HG03103 (cell line): ENCODE results near the gene NMNAT2.
"Not testable (repeated sequence)": the region's sequence is repeated elsewhere in the genome, so short reads cannot be mapped to it uniquely, and the experiment has no call there.

Experiments
- ATAC-seq: cut with Tn5 transposase; IDR thresholded peaks from one replicate; pipeline ENCODE4 v1.9.1; 2021; ENCODE audit warnings: low read depth; ENCODE audit not compliant: unreplicated experiment

NMNAT2 gene

DNA sequence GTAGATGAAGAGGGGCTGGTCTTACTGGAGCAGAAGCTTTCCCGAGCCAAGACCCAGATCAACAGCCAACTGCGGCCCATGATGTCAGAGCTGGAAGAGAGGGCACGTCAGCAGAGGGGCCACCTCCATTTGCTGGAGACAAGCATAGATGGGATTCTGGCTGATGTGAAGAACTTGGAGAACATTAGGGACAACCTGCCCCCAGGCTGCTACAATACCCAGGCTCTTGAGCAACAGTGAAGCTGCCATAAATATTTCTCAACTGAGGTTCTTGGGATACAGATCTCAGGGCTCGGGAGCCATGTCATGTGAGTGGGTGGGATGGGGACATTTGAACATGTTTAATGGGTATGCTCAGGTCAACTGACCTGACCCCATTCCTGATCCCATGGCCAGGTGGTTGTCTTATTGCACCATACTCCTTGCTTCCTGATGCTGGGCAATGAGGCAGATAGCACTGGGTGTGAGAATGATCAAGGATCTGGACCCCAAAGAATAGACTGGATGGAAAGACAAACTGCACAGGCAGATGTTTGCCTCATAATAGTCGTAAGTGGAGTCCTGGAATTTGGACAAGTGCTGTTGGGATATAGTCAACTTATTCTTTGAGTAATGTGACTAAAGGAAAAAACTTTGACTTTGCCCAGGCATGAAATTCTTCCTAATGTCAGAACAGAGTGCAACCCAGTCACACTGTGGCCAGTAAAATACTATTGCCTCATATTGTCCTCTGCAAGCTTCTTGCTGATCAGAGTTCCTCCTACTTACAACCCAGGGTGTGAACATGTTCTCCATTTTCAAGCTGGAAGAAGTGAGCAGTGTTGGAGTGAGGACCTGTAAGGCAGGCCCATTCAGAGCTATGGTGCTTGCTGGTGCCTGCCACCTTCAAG is 174.8 kb downstream of the NMNAT2 start:
- no peak for ATAC-seq

DNA sequence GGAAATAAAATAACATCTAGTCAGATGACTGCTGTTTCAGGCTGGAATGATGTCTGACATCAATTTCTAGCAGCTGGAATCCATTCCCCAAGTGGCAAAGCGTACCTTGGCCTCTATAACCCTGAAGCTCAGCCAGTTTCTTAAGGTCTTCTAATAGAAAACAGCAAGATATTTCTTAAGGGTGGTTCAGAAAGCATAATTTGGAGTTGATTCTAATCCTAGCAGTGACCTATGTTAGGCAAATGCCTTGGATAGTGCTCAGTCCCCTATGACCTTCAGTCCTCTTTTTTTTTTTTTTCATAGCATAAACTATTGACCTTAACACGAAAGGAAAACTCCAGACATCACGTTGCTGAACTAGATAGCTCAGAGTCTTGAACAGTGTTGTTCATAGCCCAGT is 175.6 kb downstream of the NMNAT2 start:
- ATAC-seq, result no peak

DNA sequence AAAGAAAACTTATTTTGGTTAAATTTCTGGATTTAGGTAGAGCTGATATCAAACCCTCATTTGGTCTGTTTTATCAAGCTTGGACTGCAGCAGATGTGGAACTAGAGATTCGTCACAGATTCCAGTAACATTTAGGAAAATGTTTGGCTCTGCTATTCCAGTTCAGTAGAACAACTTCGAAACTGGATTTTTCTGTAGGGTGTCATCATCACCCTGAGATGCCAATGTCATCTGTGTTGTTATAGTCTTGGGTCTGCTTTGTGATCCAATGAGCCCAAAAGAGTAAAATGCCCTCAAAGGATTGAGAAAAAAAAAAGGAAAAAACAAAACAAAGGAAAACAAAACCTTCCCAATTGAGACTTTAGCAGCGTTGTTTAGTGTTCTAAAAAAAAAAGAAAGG is 176.7 kb downstream of the NMNAT2 start:
- no peak for ATAC-seq

DNA sequence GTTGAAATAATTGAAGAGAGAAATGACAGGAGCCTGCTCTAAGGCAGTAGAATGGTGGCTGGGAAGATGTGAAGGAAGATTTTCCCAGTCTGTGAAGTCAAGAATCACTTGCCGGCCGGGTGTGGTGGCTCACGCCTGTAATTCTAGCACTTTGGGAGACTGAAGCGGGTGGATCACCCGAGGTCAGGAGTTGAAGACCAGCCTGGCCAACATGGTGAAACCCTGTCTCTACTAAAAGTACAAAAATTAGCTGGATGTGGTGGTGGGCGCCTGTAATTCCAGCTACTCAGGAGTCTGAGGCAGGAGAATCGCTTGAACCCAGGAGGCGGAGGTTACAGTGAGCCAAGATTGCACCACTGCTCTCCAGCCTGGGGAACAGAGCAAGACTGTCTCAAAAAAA is 177.3 kb downstream of the NMNAT2 start:
- not testable (repeated sequence) for ATAC-seq

DNA sequence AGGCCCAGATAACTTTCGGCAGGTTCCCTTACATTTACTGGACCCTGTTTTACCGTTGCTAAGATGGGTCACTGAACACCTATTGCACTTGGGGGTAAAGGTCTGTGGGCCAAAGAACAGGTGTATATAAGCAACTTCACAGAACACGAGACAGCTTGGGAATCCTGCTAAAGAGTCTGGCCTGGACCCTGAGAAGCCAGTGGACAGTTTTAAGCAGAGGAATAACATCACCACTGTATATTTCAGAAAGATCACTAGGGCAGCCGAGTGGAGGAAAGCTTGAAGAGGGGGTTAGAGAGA is 177.7 kb downstream of the NMNAT2 start:
- no peak for ATAC-seq

DNA sequence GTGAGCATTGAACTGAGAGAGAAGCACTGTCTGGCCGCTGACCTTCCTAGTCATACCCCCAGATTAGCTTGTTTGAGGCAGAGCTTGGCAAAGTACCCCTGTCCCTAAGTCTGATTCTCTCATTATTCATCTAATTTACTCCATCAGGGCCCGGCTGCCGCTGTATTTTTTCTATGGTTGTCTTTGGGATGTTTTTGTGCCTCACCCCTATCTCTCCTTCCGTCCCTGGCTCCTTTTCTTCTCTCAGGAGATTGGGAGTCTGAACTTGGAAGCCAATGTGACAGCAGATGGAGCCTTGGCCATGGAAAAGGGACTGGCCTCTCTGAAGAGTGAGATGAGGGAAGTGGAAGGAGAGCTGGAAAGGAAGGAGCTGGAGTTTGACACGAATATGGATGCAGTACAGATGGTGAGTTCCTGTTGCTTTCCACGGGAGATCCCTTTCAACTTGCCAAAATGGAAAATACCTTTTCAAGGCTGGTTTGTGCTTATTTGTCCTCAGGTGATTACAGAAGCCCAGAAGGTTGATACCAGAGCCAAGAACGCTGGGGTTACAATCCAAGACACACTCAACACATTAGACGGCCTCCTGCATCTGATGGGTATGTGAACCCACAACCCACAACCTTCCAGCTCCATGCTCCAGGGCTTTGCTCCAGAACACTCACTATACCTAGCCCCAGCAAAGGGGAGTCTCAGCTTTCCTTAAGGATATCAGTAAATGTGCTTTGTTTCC is 178.2 kb downstream of the NMNAT2 start:
- no peak for ATAC-seq

DNA sequence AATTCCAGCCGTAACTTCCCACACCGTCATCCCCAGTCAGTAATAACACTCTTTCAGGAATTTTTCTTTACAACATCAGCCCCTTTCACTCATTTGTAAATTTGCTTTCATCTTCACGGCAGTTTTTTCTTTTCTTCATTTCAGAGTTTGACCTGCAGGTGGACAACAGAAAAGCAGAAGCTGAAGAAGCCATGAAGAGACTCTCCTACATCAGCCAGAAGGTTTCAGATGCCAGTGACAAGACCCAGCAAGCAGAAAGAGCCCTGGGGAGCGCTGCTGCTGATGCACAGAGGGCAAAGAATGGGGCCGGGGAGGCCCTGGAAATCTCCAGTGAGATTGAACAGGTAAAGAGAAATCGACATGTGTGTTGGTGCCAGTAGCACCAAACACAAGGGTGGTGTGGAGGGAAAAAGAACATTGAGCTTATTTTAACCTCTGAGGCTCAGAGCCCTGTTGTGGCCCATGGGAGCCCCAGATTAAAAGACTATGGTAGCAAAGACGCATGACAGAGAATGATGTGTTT is 178.9 kb downstream of the NMNAT2 start:
- ATAC-seq, result no peak

DNA sequence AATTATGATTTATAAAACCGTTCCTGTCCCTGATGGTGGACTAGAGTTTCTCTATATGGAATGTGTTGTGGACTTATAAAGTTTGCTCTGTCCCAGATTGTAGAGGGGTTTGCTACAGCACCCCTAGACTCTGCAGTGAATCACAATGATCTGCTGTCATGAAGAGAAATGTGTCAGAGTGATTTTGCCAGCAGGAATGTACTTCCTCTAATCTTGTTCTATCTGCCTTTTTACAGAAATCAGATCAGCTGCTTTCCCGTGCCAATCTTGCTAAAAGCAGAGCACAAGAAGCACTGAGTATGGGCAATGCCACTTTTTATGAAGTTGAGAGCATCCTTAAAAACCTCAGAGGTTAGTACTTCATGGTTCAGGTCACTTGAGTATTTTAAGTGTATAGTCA is 180.1 kb downstream of the NMNAT2 start:
- ATAC-seq, result no peak

DNA sequence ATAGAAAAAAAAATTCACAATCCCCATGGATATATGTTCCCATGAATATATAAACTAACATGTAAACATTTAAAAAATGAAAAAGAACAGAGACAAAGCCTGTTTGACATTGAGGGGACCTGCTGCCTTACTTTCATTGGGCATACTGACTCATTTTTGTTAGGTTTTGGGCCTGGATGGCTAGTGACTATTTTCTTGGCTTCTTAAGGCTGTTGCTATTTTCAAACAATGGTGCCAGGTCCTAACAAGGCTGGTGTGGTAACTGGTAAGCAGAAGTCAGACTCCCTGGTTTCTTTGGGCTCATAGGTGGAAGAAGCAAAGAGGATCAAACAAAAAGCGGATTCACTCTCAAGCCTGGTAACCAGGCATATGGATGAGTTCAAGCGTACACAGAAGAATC is 181.1 kb downstream of the NMNAT2 start:
- ATAC-seq, result no peak

DNA sequence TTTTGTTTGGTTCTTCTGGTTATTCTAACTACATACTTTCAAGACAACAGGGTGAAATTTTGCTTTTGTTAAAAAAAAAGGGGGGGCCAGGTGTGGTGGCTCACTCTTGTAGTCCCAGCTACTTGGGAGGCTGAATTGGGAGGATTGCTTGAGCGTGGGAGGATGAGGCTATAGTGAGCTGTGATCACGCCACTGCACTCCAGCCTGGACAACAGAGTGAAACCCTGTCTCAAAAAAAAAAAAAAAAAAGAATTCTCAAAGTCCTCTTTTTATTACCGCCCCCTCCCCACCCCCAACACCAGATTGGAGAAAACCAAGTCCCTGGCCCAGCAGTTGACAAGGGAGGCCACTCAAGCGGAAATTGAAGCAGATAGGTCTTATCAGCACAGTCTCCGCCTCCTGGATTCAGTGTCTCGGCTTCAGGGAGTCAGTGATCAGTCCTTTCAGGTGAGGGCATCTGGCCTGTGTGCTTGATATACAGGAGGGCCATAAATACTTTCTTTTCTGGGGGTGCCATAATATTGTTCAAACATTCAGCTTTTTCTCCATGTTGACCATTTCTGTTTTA is 181.9 kb downstream of the NMNAT2 start:
- ATAC-seq, result no peak

DNA sequence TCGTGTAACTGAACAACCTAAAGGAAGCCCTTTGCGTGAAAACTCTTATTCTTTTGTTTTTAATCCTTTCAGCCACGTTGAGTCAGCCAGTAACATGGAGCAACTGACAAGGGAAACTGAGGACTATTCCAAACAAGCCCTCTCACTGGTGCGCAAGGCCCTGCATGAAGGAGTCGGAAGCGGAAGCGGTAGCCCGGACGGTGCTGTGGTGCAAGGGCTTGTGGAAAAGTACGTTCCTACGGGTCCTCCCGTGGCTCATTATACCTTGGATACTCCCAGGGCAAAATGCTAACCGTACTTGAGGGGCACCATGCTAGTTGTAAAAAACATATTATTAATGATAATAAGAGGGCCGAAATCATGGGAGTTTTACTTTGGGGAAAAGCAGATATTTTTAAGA is 182.7 kb downstream of the NMNAT2 start:
- no peak for ATAC-seq

DNA sequence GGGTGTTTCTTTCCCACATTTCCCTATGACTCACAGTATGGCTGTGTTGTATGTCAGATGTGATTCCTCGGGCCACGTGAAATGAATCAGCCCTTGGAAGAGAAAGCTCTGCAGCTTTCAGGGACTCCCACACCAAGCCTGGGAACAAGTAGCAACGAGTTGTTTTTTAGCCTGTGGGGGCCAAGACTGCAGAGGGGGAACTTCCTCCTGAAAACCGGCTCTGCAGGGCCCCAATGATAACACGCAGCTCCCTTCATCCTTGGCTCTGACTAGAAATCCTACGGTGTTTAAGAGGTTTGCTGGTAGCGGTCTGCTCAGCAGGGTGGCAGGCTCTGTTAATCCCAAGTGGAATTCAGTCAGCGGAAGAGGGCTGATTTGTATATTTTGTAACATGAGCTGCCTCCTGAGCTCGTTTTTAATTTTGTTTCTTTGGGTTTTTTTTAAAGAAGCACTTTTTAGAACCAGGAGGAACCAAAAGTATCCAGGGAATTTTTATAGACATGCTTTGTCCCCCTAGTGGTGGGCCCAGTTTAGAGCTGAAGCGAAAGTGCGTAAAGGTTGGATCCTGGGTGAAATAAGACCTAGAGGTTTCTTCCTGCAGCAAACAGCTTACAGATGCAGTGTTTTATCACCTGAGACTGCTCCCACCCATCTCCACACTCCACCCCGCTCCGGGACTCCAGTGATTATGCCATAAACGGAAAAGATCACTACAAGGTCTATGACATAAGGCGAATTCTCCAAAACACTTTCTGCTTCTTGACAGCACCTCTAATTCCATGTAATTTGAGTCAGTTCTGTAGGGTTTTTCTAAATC is 183.3 kb downstream of the NMNAT2 start:
- no peak for ATAC-seq

DNA sequence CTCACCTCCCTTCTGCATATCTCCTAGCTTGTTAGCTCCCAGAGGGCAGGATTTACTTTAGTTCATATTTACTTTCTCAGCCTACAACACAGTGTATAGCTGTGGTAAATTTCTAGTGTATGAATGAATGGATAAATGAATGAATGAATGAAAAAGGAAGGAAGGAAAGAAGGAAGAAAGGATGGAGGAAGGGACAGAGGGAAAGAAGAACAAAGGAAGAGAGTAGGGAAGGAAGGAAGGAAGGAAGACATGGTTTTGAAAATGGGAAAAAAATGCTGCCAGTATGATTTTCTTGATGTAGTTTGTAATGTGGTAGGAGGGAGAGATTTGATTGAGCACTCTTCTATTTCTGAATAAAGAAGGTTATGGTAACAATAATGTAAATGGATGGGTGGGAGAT is 185.1 kb downstream of the NMNAT2 start:
- ATAC-seq, result no peak

DNA sequence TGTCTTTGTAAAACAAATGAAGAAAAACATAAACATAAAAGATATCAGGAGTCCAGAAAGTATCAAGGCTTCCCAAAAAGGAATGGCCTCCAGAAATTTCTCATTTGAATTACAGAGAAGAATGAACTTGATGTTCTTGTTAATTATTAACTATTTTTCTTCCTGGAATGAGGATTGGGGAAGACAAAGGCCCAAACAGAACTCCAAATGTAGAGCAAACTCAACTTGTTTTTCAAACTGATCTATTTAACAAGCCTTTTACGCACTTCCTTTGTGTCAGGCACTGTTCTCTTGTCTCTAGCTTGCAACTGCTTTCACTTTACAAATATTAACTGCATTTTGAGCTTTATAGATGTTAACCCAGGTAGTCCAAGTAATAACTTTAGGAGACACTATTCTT is 186.6 kb downstream of the NMNAT2 start:
- ATAC-seq, result no peak

DNA sequence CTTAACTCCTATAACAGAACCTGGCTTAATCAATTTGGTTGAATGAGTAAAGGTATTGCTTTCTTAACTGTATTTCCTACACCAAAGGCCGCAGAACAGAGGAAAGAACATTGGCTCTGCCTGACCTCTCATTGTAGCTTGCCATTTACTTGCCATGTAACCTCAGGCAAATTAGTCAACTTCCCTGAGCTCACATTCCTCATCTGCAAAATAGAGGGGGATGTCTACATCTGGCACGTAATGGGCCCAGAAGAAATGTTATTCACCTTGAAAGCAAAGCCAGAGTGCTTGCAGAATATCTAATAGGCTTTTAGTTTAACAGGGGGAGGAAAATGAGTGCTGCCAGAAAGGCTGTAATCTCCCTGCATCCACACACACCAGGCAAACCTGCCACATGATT is 187.8 kb downstream of the NMNAT2 start:
- no peak for ATAC-seq

DNA sequence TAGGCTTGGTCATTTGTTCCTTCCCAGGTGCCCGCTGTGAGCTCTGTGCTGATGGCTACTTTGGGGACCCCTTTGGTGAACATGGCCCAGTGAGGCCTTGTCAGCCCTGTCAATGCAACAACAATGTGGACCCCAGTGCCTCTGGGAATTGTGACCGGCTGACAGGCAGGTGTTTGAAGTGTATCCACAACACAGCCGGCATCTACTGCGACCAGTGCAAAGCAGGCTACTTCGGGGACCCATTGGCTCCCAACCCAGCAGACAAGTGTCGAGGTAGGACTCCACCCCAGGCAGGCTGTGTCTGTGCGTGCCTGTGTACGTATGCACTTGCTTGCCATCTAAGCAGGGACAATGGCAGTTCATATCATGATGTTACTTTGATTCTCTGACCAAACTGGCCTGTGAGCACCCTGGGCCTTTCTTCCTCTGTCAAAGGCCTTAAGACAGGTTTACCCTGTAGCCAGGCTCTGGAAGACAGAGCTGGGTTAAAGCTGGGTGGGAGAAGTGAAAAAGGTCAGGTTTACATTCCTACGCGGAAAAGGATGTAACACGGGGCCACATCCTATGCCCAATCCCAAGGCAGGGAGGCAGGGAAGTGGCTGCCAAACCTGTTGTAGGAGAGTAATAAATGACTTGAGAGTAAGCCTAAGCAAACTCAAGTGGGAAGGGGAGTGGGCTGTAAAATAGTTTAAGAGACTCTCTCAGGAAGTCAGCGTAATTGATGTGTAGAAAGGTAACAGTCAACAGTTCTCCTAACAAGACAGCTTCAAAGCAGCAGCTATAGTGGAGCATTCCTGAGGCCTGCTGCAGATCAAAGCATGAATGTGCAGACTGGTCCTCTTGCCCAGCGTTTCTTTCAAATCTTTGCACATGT is 189.6 kb downstream of the NMNAT2 start:
- no peak for ATAC-seq

DNA sequence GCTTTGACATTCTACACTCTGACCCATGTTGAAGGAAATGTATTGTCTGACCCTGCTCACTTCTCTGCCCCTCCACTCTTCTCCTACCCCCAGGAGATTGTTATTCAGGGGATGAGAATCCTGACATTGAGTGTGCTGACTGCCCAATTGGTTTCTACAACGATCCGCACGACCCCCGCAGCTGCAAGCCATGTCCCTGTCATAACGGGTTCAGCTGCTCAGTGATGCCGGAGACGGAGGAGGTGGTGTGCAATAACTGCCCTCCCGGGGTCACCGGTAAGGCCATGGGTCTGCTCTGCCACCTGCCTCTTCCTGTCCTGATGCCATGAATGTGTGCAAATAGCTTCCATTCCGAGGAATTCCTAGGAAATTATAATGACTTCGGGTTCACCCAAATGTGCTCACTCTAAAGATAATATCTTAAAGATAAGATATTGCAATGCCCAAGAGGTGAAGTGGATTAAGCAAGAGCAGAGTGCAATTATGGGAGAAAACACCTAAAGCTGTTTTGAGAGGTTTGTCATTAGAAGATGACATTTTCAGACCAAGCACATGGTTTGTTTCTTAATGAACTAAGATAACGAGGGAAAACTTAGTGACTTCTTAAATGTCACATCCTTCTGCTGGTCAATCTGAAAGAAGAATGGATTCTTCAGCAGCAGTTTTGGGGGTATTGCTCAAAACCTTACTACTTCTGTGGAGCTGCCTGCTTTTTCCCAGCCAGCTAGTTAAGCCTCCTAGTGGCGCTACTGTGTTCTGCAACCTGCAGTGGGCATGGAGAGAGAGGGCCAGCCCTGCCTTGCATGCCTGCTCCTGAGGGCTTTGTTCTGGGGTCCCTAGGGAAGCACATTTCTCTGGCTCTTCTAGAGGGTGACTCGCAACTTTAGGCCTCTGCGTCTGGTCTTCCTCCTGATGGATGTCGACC is 190.5 kb downstream of the NMNAT2 start:
- no peak for ATAC-seq

DNA sequence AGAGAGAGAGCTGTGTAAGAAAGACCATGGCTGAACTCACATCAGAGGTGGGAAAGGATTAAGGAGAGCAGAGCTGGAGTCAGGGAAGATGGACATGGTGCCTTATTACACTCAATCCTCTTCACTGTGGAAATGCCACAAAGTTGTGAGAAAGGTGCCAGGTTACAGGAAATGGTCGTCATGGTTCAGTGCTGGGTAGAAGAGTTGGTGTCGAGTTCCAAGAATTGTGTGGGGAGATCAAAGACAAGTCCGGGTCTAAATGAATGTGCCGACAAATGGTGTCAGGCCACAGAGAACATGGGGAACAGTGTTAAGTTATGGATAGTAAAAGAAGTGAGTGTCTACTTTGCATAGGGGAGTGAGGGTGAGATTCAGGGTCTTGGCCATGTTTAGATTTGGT is 191.2 kb downstream of the NMNAT2 start:
- no peak for ATAC-seq

DNA sequence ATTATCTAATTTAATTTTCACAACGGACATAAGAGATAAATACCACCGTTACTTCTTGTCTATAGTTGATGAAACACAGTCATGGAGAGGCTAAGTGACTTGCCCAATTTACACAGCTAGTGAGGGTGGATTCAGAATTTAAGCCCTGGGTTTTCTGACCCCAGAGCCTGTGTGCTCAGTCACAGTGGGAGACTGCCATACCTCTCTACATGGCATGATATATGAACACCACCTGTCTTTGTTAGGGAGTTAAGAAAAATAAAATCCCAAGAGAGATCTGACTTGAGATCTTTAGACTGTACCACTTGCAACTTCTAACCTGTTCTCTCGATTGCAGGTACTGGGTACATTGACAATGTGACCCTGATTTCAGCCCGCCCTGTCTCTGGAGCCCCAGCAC is 191.8 kb downstream of the NMNAT2 start:
- no peak for ATAC-seq
